GM21447 (cell line): Measurements from ENCODE around the gene IGSF10.

Source experiments
- ATAC-seq: cut with Tn5 transposase; IDR thresholded peaks from one replicate; pipeline ENCODE4 v1.9.1; 2021; ENCODE audit not compliant: unreplicated experiment

The IGSF10 gene

DNA sequence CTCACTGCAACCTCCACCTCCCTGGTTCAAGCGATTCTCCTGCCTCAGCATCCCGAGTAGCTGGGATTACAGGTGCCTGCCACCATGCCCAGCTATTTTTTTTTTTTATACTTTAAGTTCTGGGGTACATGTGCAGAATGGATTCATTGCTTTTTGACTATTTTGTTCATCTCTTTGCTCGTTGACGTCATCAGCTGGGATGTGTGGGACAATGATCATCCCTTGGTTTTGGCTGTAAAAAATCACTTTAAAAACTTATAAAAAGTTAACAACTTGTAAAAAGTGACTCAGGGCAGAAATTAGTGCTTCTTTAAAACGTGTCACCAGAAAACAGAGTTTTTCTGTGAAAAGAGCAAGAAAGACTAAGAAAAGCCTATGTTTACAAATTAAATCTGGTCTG is 37.8 kb downstream of the IGSF10 start:
- ATAC-seq, result no peak

DNA sequence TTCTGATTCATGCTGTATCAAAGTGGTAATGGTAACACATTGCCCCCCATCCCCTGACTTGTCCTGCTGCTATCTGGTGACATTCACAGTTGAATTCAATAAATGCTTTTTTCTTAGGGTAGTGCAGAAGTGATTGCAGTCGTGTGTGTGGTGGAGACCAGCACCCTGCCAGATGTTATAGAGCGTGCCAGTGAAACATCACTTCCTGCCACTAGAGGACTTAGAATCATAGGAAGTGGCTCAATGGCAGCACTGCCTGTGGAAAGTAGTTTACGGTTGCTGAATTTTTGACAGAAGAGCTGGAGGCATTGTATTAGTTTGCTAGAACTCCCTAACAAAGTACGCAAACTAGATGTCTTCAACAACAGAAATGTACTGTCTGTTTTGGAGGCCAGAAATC is 38.9 kb downstream of the IGSF10 start:
- no peak for ATAC-seq

DNA sequence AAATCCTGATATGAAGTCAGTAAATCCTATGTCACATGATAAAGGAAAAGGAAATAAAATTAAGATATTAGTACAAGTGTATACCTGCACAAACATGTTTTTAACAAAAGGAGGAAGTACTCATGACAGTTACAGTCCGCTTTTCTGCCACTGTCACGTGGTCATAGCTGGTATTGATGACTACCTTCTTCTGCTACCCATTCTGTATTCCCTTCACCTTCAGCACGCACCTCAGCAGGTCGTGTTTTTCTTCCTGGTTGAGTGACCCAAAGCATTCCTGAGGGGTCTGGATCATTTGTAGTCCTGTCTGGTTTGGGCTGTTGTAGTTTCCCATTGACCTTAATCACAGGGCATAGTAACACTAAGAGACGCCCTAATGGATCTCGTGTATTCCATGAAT is 41.1 kb downstream of the IGSF10 start:
- no peak for ATAC-seq

DNA sequence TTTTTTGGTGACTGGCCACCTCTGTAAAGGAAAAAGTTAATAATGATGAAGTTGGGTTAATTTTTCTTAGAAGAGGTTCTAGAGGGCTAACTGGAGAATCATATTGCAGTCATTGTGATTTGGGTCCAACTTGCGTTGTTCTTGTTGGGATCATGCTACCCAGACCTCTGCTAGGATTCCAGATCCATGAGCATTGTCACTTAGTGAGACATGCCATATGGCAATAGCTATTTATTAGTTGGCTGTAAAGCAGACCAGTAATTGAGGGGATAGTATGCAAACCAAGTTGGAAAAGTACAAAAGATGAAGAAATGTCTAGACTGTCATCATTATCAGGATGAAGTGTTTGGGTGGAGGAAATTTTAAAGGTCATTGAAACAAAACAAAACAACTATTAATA is 45.6 kb downstream of the IGSF10 start:
- ATAC-seq, result no peak

DNA sequence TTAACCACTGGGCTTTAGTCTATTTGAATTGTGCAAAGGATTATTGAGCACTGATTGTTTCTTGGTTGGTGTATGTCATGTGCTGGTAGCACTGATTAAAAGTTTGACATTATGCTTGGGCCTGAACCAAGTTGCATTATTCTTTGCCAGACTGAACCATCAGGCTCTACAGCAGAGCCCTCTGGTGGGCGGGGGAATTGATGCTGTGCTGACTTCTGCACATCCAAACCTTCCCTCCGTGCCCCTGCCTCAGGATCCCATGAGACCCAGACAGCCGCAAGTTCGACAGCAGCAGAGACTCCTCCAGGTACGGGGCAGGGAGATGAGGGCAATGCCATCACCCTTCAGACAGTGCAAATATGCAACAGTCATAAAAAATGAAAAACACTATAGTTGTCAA is 47.9 kb downstream of the IGSF10 start:
- no peak for ATAC-seq
